Trophoblast cell (in vitro differentiated cells and primary cell): ENCODE data around the gene ANO2.
"Not testable (repeated sequence)": the region's sequence is repeated elsewhere in the genome, so short reads cannot be mapped to it uniquely, and the experiment has no call there.

Experiments
- DNase-seq, 2 donors: peaks; one replicate each; pipeline ENCODE4 v3.0.0-alpha.2; 2016
- H2AFZ ChIP-seq: 2 replicates; pipeline ENCODE4 v1.6.1; 2013; ENCODE audit warnings: low read length, moderate library complexity, mild to moderate bottlenecking; ENCODE audit not compliant: insufficient read depth, poor library complexity
- H2AK5ac ChIP-seq: 2 replicates; pipeline ENCODE4 v1.6.1; 2013; ENCODE audit warnings: mild to moderate bottlenecking, low read length
- H2BK120ac ChIP-seq: 2 replicates; pipeline ENCODE4 v1.6.1; 2013; ENCODE audit warnings: low read length, mild to moderate bottlenecking, moderate library complexity; ENCODE audit not compliant: insufficient read depth, poor library complexity
- H2BK12ac ChIP-seq: 2 replicates; pipeline ENCODE4 v1.6.1; 2013; ENCODE audit warnings: mild to moderate bottlenecking, low read length, moderate library complexity
- H2BK5ac ChIP-seq: 2 replicates; pipeline ENCODE4 v1.6.1; 2013; ENCODE audit warnings: low read length, low read depth, moderate library complexity, mild to moderate bottlenecking; ENCODE audit not compliant: poor library complexity
- H3K14ac ChIP-seq: 2 replicates; pipeline ENCODE4 v1.6.1; 2013; ENCODE audit warnings: mild to moderate bottlenecking, low read length
- H3K18ac ChIP-seq: 2 replicates; pipeline ENCODE4 v1.6.1; 2013; ENCODE audit warnings: mild to moderate bottlenecking, low read length
- H3K23ac ChIP-seq: 2 replicates; pipeline ENCODE4 v1.6.1; 2013; ENCODE audit warnings: low read length
- H3K27ac ChIP-seq: 2 replicates; pipeline ENCODE4 v1.5.1; 2013; ENCODE audit warnings: low read depth, mild to moderate bottlenecking, inconsistent platforms, low read length, moderate library complexity
- H3K27me3 ChIP-seq: 2 replicates; pipeline ENCODE4 v1.6.1; 2013; ENCODE audit warnings: inconsistent platforms, mild to moderate bottlenecking, low read length, moderate library complexity; ENCODE audit not compliant: insufficient read depth
- H3K36me3 ChIP-seq, 2 experiments: 1 replicate in 1 of 2; 2 replicates in 1 of 2; pipeline ENCODE4 v1.6.1; 2013; ENCODE audit warnings: low read length in 2 of 2, mild to moderate bottlenecking in 2 of 2, moderate library complexity in 1 of 2; ENCODE audit not compliant: insufficient read depth in 2 of 2, control insufficient read depth in 1 of 2
- H3K4ac ChIP-seq: 2 replicates; pipeline ENCODE4 v1.6.1; 2013; ENCODE audit warnings: low read depth, mild to moderate bottlenecking, low read length, moderate library complexity
- H3K4me1 ChIP-seq, 2 experiments: 1 replicate in 1 of 2; 2 replicates in 1 of 2; pipeline ENCODE4 v1.6.1; 2013; ENCODE audit warnings: low read length in 2 of 2, mild to moderate bottlenecking in 2 of 2, moderate library complexity in 1 of 2; ENCODE audit not compliant: insufficient read depth in 2 of 2, control insufficient read depth in 1 of 2
- H3K4me2 ChIP-seq: 2 replicates; pipeline ENCODE4 v1.6.1; 2013; ENCODE audit warnings: inconsistent platforms, mild to moderate bottlenecking, low read length, moderate library complexity
- H3K4me3 ChIP-seq: 2 replicates; pipeline ENCODE4 v1.5.1; 2013; ENCODE audit warnings: mild to moderate bottlenecking, low read depth, low read length, inconsistent platforms
- H3K79me1 ChIP-seq: one replicate; pipeline ENCODE4 v1.6.1; 2013; ENCODE audit warnings: low read length
- H3K79me2 ChIP-seq: 2 replicates; pipeline ENCODE4 v1.6.1; 2013; ENCODE audit warnings: low read length, mild to moderate bottlenecking; ENCODE audit not compliant: control insufficient read depth, insufficient read depth, poor library complexity
- H3K9ac ChIP-seq: 2 replicates; pipeline ENCODE4 v1.6.1; 2013; ENCODE audit warnings: mild to moderate bottlenecking, low read length
- H3K9me3 ChIP-seq: 2 replicates; pipeline ENCODE4 v1.6.1; 2013; ENCODE audit warnings: low read depth, mild to moderate bottlenecking, control low read depth, inconsistent platforms, low read length; ENCODE audit not compliant: insufficient read depth
- H4K12ac ChIP-seq: 2 replicates; pipeline ENCODE4 v1.6.1; 2013; ENCODE audit warnings: low read depth, mild to moderate bottlenecking, low read length, moderate library complexity
- H4K8ac ChIP-seq: 2 replicates; pipeline ENCODE4 v1.6.1; 2013; ENCODE audit warnings: low read depth, mild to moderate bottlenecking, low read length, moderate library complexity
- H4K91ac ChIP-seq: one replicate; pipeline ENCODE4 v1.6.1; 2013; ENCODE audit warnings: low read depth, mild to moderate bottlenecking, low read length, moderate library complexity
- WGBS: extraction: QIAGEN DNeasy Blood & Tissue Kit; methylation state at CpG from one replicate; pipeline ENCODE4 v1.1.7; 2013; ENCODE audit warnings: missing lambda C conversion rate; ENCODE audit not compliant: insufficient read length, insufficient coverage; ENCODE audit errors: extremely low coverage; 5-methylcytosine and 5-hydroxymethylcytosine counted together

Gene ANO2

DNA sequence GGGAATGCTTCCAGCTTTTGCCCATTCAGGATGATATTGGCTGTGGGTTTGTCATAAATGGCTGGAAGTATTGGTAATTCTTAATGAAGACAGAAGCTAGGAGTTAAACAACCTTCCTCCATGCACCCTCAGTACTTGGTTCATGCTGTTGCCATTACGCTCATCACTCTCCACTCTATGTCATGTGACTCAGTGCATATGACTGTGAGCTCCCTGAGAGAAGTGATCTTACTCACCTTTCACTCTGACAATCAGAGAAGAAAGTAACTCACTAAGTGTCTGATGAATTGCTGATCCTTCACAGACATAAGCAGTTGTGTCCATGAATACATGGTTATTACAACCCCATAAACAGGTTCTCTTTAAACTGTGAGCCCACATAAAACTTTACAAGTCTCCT lies 275.4 kb downstream of the ANO2 start:
- H3K14ac ChIP-seq, H4K91ac ChIP-seq, H3K9me3 ChIP-seq, H3K4me2 ChIP-seq, H3K27me3 ChIP-seq, H4K12ac ChIP-seq, H3K27ac ChIP-seq, H3K4ac ChIP-seq, H3K79me1 ChIP-seq, H3K23ac ChIP-seq, H2BK12ac ChIP-seq, H3K4me3 ChIP-seq, H3K36me3 ChIP-seq, DNase-seq, H3K9ac ChIP-seq, H3K18ac ChIP-seq, H4K8ac ChIP-seq, H2BK5ac ChIP-seq, H2AK5ac ChIP-seq, H3K4me1 ChIP-seq, H3K79me2 ChIP-seq, H2BK120ac ChIP-seq, H2AFZ ChIP-seq: not testable (repeated sequence)
- whole genome bisulfite sequencing, result no CpG with 5 or more reads among the region's 1 CpG

DNA sequence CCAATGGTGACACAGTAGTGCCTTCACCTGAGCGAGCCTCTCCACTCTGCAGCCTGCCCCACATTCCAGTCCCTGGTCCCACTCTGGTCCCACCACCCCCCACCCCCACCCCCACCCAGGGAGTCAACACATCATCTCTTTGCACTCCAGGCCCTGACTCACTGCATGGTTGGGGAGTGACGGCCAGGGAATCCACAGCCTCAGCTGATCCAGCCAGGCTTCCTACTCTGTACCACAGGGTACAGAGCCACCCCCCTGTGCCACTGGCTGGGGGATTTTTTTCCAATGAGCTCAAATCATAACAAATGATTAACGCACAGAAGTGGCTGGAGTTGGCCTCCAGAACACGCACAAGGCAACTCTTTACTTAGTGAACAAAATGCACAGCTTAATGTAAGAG lies 279.4 kb downstream of the ANO2 start:
- H3K14ac ChIP-seq, result no peak overlapping the region
- H3K9me3 ChIP-seq, result no peaks in the 10 kb centered on the region
- WGBS, result no CpG with 5 or more reads among the region's 4 CpGs
- H3K9ac ChIP-seq, result no peak overlapping the region
- H3K18ac ChIP-seq, result no peak overlapping the region
- H3K4me1 ChIP-seq, result no peaks in the 10 kb centered on the region
- no peak overlapping the region for H3K4ac ChIP-seq
- H4K8ac ChIP-seq, result no peak overlapping the region
- H2AFZ ChIP-seq, result no peak overlapping the region
- H3K27me3 ChIP-seq, result no peaks in the 10 kb centered on the region
- no peaks in the 10 kb centered on the region for H3K79me2 ChIP-seq
- H2AK5ac ChIP-seq, result no peak overlapping the region
- no peaks in the 10 kb centered on the region for H3K79me1 ChIP-seq
- no peak overlapping the region for H2BK120ac ChIP-seq
- no peak overlapping the region for H2BK5ac ChIP-seq
- H4K12ac ChIP-seq, result no peak overlapping the region
- no peaks in the 10 kb centered on the region for H3K36me3 ChIP-seq
- no peak overlapping the region for H3K4me3 ChIP-seq
- no peak overlapping the region for H4K91ac ChIP-seq
- no peak overlapping the region for H3K23ac ChIP-seq
- no peak overlapping the region for H3K4me2 ChIP-seq
- no peak for DNase-seq
- H3K27ac ChIP-seq, result no peak overlapping the region
- no peak overlapping the region for H2BK12ac ChIP-seq

DNA sequence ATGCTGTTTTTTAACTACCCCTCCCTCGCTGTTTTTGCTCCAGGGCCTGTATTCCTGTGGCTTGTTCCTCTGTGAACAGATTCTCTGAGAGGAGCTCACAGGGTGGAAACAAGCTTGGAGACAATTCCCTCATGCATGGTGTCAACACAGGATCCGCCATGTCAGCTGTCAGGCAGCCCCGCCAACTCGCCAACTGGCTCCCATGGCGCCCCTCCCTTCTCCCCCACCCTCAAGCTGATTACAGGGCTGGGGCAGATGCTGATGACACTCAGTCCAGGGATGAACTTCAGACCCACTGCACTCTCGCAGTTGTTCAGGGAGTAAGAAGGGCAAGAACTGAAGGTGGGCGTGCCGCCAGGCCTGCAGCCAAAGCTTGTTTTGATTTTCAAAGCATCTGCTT lies 283.2 kb downstream of the ANO2 start:
- Histone ChIP-seq H3K36me3 (no peaks in the 10 kb centered on the region), H2BK120ac (no peak overlapping the region), H3K27ac (no peak overlapping the region), H3K18ac (no peak overlapping the region), H3K23ac (no peak overlapping the region), H3K14ac (no peak overlapping the region), H2BK5ac (no peak overlapping the region), H4K12ac (no peak overlapping the region), H3K9ac (no peak overlapping the region), H4K91ac (no peak overlapping the region), H3K4me1 (no peaks in the 10 kb centered on the region), H3K27me3 (no peaks in the 10 kb centered on the region), H3K79me2 (no peaks in the 10 kb centered on the region), H3K4me2 (no peak overlapping the region), H2BK12ac (no peak overlapping the region), H3K4ac (no peak overlapping the region), H4K8ac (no peak overlapping the region), H3K9me3 (no peaks in the 10 kb centered on the region), H3K79me1 (no peaks in the 10 kb centered on the region), H3K4me3 (no peak overlapping the region), H2AK5ac (no peak overlapping the region), H2AFZ (no peak overlapping the region)
- DNase-seq, result no peak
- WGBS, result no CpG with 5 or more reads among the region's 8 CpGs

DNA sequence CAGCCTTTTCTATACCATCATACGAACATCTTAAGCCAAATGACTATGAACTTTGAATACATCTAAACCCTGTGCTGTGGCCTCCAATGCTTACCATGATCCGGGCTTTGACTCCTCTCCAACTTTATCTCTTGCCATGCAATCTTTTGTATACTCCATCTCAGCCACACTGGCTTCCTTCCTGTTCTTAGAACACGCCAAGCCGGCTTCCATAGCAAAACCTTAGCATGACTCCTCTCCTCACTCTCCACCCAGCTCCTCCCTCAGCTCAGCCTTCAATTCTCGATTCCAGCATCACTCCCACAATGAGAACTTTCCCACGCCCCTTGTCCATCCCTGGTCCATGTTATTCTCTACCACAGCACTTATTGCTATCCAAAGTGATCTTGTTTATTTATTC lies 284.8 kb downstream of the ANO2 start:
- Histone ChIP-seq H2BK120ac (no peak overlapping the region), H3K4me3 (no peak overlapping the region), H3K79me1 (no peaks in the 10 kb centered on the region)

More for the DNA sequence above, 284.8 kb downstream of the ANO2 start:
- no peak overlapping the region for H4K12ac ChIP-seq
- no peaks in the 10 kb centered on the region for H3K27me3 ChIP-seq
- H3K27ac ChIP-seq, result no peak overlapping the region
- no peak overlapping the region for H3K18ac ChIP-seq
- no peaks in the 10 kb centered on the region for H3K4me1 ChIP-seq
- H4K8ac ChIP-seq, result no peak overlapping the region
- H2AFZ ChIP-seq, result no peak overlapping the region
- H2BK5ac ChIP-seq, result no peak overlapping the region
- H2AK5ac ChIP-seq, result no peak overlapping the region
- H3K23ac ChIP-seq, result no peak overlapping the region
- no peaks in the 10 kb centered on the region for H3K79me2 ChIP-seq
- DNase-seq, result no peak
- H3K4me2 ChIP-seq, result no peak overlapping the region
- no peak overlapping the region for H3K4ac ChIP-seq
- H3K9ac ChIP-seq, result no peak overlapping the region
- no peaks in the 10 kb centered on the region for H3K9me3 ChIP-seq
- no peaks in the 10 kb centered on the region for H3K36me3 ChIP-seq
- H3K14ac ChIP-seq, result no peak overlapping the region
- no peak overlapping the region for H4K91ac ChIP-seq
- WGBS, result no CpG with 5 or more reads among the region's 6 CpGs
- H2BK12ac ChIP-seq, result no peak overlapping the region
